WTC11 (cell line): ENCODE results near the gene TMC7. TPM values are rescaled to one million over a fixed set of nuclear protein-coding genes. Genes with fewer than 3 reads are reported as not detected.

ENCODE experiments used
- ATAC-seq: fragments of 200-7000 bp; cut with Tn5 transposase; 2 replicates; pipeline ENCODE4 v1.10.0; 2021; ENCODE audit warnings: mild to moderate bottlenecking, moderate library complexity
- CTCF ChIA-PET: fragments of 300-600 bp; sonication (Branson Sonifier 250); formaldehyde crosslinking; loops from one replicate; lab custom pipeline; 2021; ENCODE audit warnings: antibody characterized with exemption; lab: Charles Lee
- POLR2A ChIA-PET: fragments of 350-600 bp; sonication (Branson Sonifier 250); formaldehyde crosslinking; loops from one replicate; lab custom pipeline; 2021; ENCODE audit warnings: antibody characterized with exemption; lab: Charles Lee
- DNase-seq: peaks from one replicate; pipeline ENCODE4 v3.0.0; 2021; ENCODE audit warnings: low spot score
- H3K27ac Mint-ChIP-seq: 2 replicates; pipeline ENCODE4 v1.8.0; 2021; ENCODE audit warnings: mixed read lengths
- H3K27me3 Mint-ChIP-seq: 2 replicates; pipeline ENCODE4 v1.8.0; 2021; ENCODE audit warnings: low read depth, mild to moderate bottlenecking, moderate library complexity, mixed read lengths
- H3K36me3 Mint-ChIP-seq: 2 replicates; pipeline ENCODE4 v1.8.0; 2021; ENCODE audit warnings: mixed read lengths
- H3K4me1 Mint-ChIP-seq: 2 replicates; pipeline ENCODE4 v1.8.0; 2022; ENCODE audit warnings: mixed read lengths
- H3K4me3 Mint-ChIP-seq: 2 replicates; pipeline ENCODE4 v1.8.0; 2021; ENCODE audit warnings: mild to moderate bottlenecking, moderate library complexity, mixed read lengths
- H3K9me3 Mint-ChIP-seq: 2 replicates; pipeline ENCODE4 v1.8.0; 2021; ENCODE audit warnings: mixed read lengths
- ATF1 ChIP-seq: sonication (generic); formaldehyde crosslinking; IDR thresholded peaks from 2 replicates; pipeline ENCODE4 v1.8.1; 2023; ENCODE audit warnings: mild to moderate bottlenecking, moderate library complexity, missing genetic modification reagents
- FOXP4 ChIP-seq: sonication (generic); formaldehyde crosslinking; IDR thresholded peaks from 2 replicates; pipeline ENCODE4 v1.8.0; 2022; ENCODE audit warnings: mild to moderate bottlenecking, missing genetic modification reagents
- GABPB1 ChIP-seq: sonication (generic); formaldehyde crosslinking; IDR thresholded peaks from 2 replicates; pipeline ENCODE4 v1.8.1; 2023; ENCODE audit warnings: mild to moderate bottlenecking, missing genetic modification reagents
- GRHL2 ChIP-seq: fragments of 250-450 bp; sonication (Bioruptor Pico); IDR thresholded peaks from 2 replicates; pipeline ENCODE4 v1.8.0; 2022; ENCODE audit warnings: mild to moderate bottlenecking, moderate library complexity; ENCODE audit not compliant: insufficient replicate concordance, severe bottlenecking
- RELA ChIP-seq: sonication (generic); formaldehyde crosslinking; IDR thresholded peaks from 2 replicates; pipeline ENCODE4 v1.8.1; 2022; ENCODE audit warnings: missing genetic modification reagents, mild to moderate bottlenecking, borderline replicate concordance
- RORB ChIP-seq: fragments of 250-450 bp; sonication (Bioruptor Pico); IDR thresholded peaks from 2 replicates; pipeline ENCODE4 v1.9.0; 2021; ENCODE audit warnings: mild to moderate bottlenecking
- ZNF138 ChIP-seq: sonication (generic); formaldehyde crosslinking; conservative IDR thresholded peaks from 2 replicates; pipeline ENCODE4 v1.8.1; 2022; ENCODE audit warnings: mild to moderate bottlenecking, moderate library complexity, missing genetic modification reagents
- ZNF232 ChIP-seq: sonication (generic); formaldehyde crosslinking; IDR thresholded peaks from 2 replicates; pipeline ENCODE4 v1.8.0; 2022; ENCODE audit warnings: mild to moderate bottlenecking, missing genetic modification reagents
- ZNF423 ChIP-seq: fragments of 250-450 bp; sonication (Bioruptor Pico); IDR thresholded peaks from 2 replicates; pipeline ENCODE4 v2.1.2; 2022; ENCODE audit warnings: mild to moderate bottlenecking, moderate library complexity
- ZNF671 ChIP-seq: fragments of 250-450 bp; sonication (Bioruptor Pico); IDR thresholded peaks from 2 replicates; pipeline ENCODE4 v1.8.0; 2021; ENCODE audit warnings: mild to moderate bottlenecking
- total RNA-seq: library from RNA; stranded (reverse); gene quantifications from 3 replicates; pipeline ENCODE4 v1.2.3, GENCODE V29; 2021
- TF ChIP-seq, protein P1 (sequence below): fragments of 250-450 bp; sonication (Bioruptor Pico); IDR thresholded peaks from 2 replicates; pipeline ENCODE4 v2.1.2; 2022; ENCODE audit warnings: mild to moderate bottlenecking, moderate library complexity
- TF ChIP-seq, protein P2 (sequence below): sonication (generic); formaldehyde crosslinking; IDR thresholded peaks from 2 replicates; pipeline ENCODE4 v1.8.1; 2023; ENCODE audit warnings: mild to moderate bottlenecking, moderate library complexity, missing genetic modification reagents
- TF ChIP-seq, protein P3 (sequence below): sonication (generic); formaldehyde crosslinking; IDR thresholded peaks from 2 replicates; pipeline ENCODE4 v1.8.1; 2023; ENCODE audit warnings: mild to moderate bottlenecking, missing genetic modification reagents, moderate library complexity
- TF ChIP-seq, protein P4 (sequence below): sonication (generic); formaldehyde crosslinking; IDR thresholded peaks from 2 replicates; pipeline ENCODE4 v1.8.1; 2023; ENCODE audit warnings: mild to moderate bottlenecking, missing genetic modification reagents, moderate library complexity

Gene TMC7
- total RNA-seq, 1 experiment from 2014 or later: 2.5 TPM

- TF ChIP-seq FOXP4 (CRISPR knock-in tag) (no peak), RELA (no peak), ZNF671 (CRISPR knock-in tag) (no peak), RORB (CRISPR knock-in tag) (no peak), GRHL2 (CRISPR knock-in tag) (no peak), ZNF423 (CRISPR knock-in tag) (no peak)
- TF ChIP-seq, protein P1, sequence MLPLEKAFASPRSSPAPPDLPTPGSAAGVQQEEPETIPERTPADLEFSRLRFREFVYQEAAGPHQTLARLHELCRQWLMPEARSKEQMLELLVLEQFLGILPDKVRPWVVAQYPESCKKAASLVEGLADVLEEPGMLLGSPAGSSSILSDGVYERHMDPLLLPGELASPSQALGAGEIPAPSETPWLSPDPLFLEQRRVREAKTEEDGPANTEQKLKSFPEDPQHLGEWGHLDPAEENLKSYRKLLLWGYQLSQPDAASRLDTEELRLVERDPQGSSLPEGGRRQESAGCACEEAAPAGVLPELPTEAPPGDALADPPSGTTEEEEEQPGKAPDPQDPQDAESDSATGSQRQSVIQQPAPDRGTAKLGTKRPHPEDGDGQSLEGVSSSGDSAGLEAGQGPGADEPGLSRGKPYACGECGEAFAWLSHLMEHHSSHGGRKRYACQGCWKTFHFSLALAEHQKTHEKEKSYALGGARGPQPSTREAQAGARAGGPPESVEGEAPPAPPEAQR: no peak
- TF ChIP-seq, protein P2, sequence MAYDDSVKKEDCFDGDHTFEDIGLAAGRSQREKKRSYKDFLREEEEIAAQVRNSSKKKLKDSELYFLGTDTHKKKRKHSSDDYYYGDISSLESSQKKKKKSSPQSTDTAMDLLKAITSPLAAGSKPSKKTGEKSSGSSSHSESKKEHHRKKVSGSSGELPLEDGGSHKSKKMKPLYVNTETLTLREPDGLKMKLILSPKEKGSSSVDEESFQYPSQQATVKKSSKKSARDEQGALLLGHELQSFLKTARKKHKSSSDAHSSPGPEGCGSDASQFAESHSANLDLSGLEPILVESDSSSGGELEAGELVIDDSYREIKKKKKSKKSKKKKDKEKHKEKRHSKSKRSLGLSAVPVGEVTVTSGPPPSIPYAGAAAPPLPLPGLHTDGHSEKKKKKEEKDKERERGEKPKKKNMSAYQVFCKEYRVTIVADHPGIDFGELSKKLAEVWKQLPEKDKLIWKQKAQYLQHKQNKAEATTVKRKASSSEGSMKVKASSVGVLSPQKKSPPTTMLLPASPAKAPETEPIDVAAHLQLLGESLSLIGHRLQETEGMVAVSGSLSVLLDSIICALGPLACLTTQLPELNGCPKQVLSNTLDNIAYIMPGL (CRISPR knock-in tag): no peak
Observed at GRCh38 chr16:19003935-19004334, 20.2 kb downstream of the TMC7 start (continued).

DNA sequence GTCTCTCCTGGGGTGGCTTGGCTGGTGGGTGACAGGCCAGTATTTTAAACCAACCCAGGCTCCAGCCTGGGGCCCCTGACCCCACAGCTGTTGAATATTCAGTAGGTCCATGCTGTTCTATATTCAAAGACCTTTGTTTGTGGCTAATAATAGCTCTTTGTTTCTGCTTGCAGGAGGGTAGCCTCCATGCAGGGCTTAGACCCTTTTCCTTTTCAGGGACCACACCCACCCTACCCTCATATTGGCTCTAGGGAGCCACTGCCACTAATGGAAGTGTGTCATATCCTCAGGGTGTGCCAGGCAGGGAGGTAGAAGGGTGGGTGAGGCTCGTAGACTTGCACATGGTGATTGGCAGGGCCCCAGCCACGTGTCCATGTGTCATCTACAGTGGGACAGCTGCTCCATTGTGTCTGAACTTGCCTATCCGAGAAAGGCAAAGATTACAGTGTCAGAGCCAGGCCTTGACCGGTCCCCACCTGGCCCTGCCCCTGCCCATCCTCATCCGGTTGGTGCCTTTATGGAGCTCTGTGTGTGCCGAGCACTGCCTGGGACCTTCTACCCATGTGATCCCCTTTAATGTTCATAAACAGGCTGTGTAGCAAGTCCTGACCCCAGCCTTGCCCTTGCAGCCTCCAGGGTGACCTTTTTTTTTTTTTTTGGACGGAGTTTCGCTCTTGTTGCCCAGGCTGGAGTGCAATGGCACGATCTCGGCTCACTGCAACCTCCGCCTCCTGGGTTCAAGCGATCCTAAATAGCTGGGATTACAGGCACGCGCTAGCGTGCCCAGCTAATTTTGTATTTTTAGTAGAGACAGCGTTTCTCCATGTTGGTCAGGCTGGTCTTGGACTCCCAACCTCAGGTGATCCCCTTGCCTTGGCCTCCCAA, 22.1 kb downstream of the TMC7 start:
- Mint-ChIP-seq H3K27me3 (no peaks in the 10 kb centered on the region), H3K9me3 (peaks cover 12% of the 10 kb centered on the region), H3K36me3 (peaks cover 11% of the 10 kb centered on the region), H3K27ac (peak overlapping the region; percentile 85), H3K4me1 (peaks cover 12% of the 10 kb centered on the region)
- ChIA-PET CTCF (interaction anchor here (0.6 to 1.3 kb wide), 5 partner anchors 8 to 497 kb away, joined by 3 to 6 read pairs (median 4); partner anchors contain the start of gene TMC7), POLR2A (no interaction called here)
- peak; percentile 79 for ATAC-seq
- no peak for TF ChIP-seq ATF1
- TF ChIP-seq, protein P3, sequence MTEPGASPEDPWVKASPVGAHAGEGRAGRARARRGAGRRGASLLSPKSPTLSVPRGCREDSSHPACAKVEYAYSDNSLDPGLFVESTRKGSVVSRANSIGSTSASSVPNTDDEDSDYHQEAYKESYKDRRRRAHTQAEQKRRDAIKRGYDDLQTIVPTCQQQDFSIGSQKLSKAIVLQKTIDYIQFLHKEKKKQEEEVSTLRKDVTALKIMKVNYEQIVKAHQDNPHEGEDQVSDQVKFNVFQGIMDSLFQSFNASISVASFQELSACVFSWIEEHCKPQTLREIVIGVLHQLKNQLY: 0 out of 2 replicates have a peak, but pooled peaks have one; percentile 15
- TF ChIP-seq ZNF138 (CRISPR knock-in tag): no peak
- peak; percentile 75; the same call in 1 of the 2 replicates for TF ChIP-seq GABPB1 (CRISPR knock-in tag)
- TF ChIP-seq ZNF232 (CRISPR knock-in tag): no peak
- TF ChIP-seq, protein P4, sequence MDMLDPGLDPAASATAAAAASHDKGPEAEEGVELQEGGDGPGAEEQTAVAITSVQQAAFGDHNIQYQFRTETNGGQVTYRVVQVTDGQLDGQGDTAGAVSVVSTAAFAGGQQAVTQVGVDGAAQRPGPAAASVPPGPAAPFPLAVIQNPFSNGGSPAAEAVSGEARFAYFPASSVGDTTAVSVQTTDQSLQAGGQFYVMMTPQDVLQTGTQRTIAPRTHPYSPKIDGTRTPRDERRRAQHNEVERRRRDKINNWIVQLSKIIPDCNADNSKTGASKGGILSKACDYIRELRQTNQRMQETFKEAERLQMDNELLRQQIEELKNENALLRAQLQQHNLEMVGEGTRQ (CRISPR knock-in tag): peak; percentile 68
- TF ChIP-seq ZNF423 (CRISPR knock-in tag): peak; percentile 54; the same call in 1 of the 2 replicates
- TF ChIP-seq, all 79 proteins: peak for 4
- no peak overlapping the region for H3K4me3 Mint-ChIP-seq
- no peak for DNase-seq
